Measurements from ENCODE around the gene GRIN1. TPM values are rescaled to one million over a fixed set of nuclear protein-coding genes. Genes with fewer than 3 reads are reported as not detected.

Gene GRIN1
- total RNA-seq, 2 experiments from 2014 or later, result 0.06 to 0.15 TPM

DNA sequence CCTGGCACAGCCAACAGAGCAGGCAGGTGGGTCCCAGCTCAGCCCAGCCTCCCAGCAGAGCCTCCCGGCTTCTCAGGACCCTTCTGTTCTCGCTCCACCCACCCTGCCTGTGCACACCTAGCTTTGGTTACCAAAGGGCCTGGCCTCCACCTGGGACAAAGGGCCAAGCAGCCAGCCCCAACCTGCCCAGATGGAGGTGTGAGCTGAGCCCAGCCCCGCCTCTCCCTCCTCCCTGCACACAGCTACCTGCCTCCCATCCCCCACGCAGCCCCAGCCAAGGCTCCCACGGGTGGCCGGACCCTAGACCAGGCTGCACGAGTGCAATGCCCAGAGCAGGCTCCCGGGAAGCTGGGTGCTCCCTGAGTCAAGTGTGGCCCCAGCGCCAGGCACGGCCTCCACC lies 56.0 kb downstream of the GRIN1 start:
- Histone ChIP-seq H3K4me2 (ENCODE audit: low read length) (no peak overlapping the region), H3K4me3 (ENCODE audit: low read depth, low read length, poor library complexity, severe bottlenecking) (no peak overlapping the region), H3K9me2 (ENCODE audit: insufficient read depth, low read length) (no peaks in the 10 kb centered on the region), H3K36me3 (ENCODE audit: insufficient read depth, low read length) (peaks cover 17% of the 10 kb centered on the region; the same call in 1 of the 2 replicates), H3K4me1 (ENCODE audit: insufficient read depth, low read length, poor library complexity, severe bottlenecking) (peaks cover 8% of the 10 kb centered on the region), H3K79me2 (ENCODE audit: insufficient read depth, low read depth, low read length) (peaks cover 5% of the 10 kb centered on the region; the same call in 1 of the 2 replicates), H2AFZ (ENCODE audit: low read length) (no peak overlapping the region), H3K27ac (ENCODE audit: low read depth, low read length, poor library complexity, severe bottlenecking) (no peak overlapping the region), H3K9me3 (ENCODE audit: low read length) (no peaks in the 10 kb centered on the region), H4K20me1 (ENCODE audit: insufficient read depth, low read length) (no peaks in the 10 kb centered on the region)
- POLR2A ChIA-PET, result no interaction called here
- intact Hi-C loops (cut with micrococcal nuclease; ENCODE audit: unreplicated experiment), result no loop called here
- CTCF ChIA-PET (ENCODE audit: unreplicated experiment), result no interaction called here
- no peak for TF ChIP-seq EZH2phosphoT487 (IDR thresholded peaks at IDR 0.05; ENCODE audit: borderline replicate concordance, low read depth, low read length)
- TF ChIP-seq, protein P1, sequence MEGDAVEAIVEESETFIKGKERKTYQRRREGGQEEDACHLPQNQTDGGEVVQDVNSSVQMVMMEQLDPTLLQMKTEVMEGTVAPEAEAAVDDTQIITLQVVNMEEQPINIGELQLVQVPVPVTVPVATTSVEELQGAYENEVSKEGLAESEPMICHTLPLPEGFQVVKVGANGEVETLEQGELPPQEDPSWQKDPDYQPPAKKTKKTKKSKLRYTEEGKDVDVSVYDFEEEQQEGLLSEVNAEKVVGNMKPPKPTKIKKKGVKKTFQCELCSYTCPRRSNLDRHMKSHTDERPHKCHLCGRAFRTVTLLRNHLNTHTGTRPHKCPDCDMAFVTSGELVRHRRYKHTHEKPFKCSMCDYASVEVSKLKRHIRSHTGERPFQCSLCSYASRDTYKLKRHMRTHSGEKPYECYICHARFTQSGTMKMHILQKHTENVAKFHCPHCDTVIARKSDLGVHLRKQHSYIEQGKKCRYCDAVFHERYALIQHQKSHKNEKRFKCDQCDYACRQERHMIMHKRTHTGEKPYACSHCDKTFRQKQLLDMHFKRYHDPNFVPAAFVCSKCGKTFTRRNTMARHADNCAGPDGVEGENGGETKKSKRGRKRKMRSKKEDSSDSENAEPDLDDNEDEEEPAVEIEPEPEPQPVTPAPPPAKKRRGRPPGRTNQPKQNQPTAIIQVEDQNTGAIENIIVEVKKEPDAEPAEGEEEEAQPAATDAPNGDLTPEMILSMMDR (conservative IDR thresholded peaks at IDR 0.05; ENCODE audit: low read length), result no peak
- no peak for DNase-seq (ENCODE audit: low spot score)
- BruUV-seq (replicated peaks), result no TSS peak

DNA sequence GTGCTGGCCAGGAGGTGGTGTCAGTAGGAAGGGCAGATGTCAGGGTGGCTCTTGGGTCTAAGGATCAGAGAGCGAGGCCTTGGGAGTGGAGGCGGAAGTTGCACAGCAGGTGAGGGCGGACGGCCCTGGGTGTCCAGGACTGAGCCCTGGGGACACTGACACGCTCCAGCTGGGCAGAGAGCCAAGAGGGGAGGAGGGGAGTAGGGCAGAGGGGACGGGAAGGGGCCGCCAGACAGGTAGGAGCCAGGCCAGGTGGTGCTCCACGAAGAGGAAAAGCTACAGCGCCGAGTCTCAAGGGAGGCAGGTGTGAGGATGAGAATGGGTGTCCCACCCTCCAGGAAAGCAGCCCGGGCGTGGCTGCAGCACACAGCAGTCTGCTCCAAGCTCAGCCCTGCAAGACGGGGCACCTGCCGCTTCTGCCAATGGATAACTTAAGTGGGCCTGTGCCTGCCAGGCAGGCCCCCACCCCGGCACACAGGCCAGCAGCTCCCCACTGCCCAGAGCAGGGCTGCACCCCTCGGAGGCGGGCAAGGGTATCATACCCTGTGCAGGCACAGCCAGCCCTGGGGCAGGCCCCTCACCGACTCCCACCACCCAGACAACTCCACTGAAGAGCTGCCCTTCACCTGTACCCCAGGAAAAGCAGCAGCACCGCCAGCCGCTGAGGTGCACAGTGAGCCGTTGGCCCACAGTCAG lies 56.7 kb downstream of the GRIN1 start:
- Histone ChIP-seq H3K4me3 (ENCODE audit: low read depth, low read length, poor library complexity, severe bottlenecking) (no peak overlapping the region), H3K27ac (ENCODE audit: low read depth, low read length, poor library complexity, severe bottlenecking) (no peak overlapping the region), H4K20me1 (ENCODE audit: insufficient read depth, low read length) (no peaks in the 10 kb centered on the region), H3K79me2 (ENCODE audit: insufficient read depth, low read depth, low read length) (no peaks in the 10 kb centered on the region), H3K9me2 (ENCODE audit: insufficient read depth, low read length) (no peaks in the 10 kb centered on the region), H3K4me1 (ENCODE audit: insufficient read depth, low read length, poor library complexity, severe bottlenecking) (peaks cover under 1% of the 10 kb centered on the region), H2AFZ (ENCODE audit: low read length) (no peak overlapping the region), H3K4me2 (ENCODE audit: low read length) (no peak overlapping the region), H3K36me3 (ENCODE audit: insufficient read depth, low read length) (peaks cover 9% of the 10 kb centered on the region; the same call in 1 of the 2 replicates), H3K9me3 (ENCODE audit: low read length) (no peaks in the 10 kb centered on the region)
- ChIA-PET POLR2A (no interaction called here), CTCF (ENCODE audit: unreplicated experiment) (interaction anchor here (0.5 kb wide), 2 partner anchors 28 to 543 kb away, joined by 4 to 5 read pairs; no protein-coding TSS in a partner anchor)
- intact Hi-C loops (cut with micrococcal nuclease; ENCODE audit: unreplicated experiment), result no loop called here
- BruUV-seq (replicated peaks), result no TSS peak
- DNase-seq (ENCODE audit: low spot score), result no peak
- no peak for TF ChIP-seq EZH2phosphoT487 (IDR thresholded peaks at IDR 0.05; ENCODE audit: borderline replicate concordance, low read depth, low read length)
- TF ChIP-seq, protein P1 (conservative IDR thresholded peaks at IDR 0.05; ENCODE audit: low read length), result no peak
